ENCODE results near the gene CORO7.
"Not testable (repeated sequence)": the region's sequence is repeated elsewhere in the genome, so short reads cannot be mapped to it uniquely, and the experiment has no call there.

The CORO7 gene

GRCh38 chr16:4339455-4339854 lies 76.9 kb downstream of the CORO7 start:
- H3K4me3 ChIP-seq (ENCODE audit: low read length in 2 of 2): no peak overlapping the region
- H3K36me3 ChIP-seq (ENCODE audit: control insufficient read depth in 2 of 2, insufficient read depth in 2 of 2, low read length in 2 of 2): peaks cover 18 to 21% of the 10 kb centered on the region in 2 donors
- H3K9me3 ChIP-seq (ENCODE audit: control insufficient read depth in 2 of 2, low read length in 2 of 2): no peaks in the 10 kb centered on the region
- no peak overlapping the region for H3K27ac ChIP-seq (ENCODE audit: low read length)
- no peaks in the 10 kb centered on the region for H3K27me3 ChIP-seq (ENCODE audit: control insufficient read depth in 1 of 2, insufficient read depth in 2 of 2, low read length in 2 of 2)
- H3K9ac ChIP-seq (ENCODE audit: low read length in 2 of 2): no peak overlapping the region
- H3K4me1 ChIP-seq (ENCODE audit: control insufficient read depth, insufficient read depth, low read length): peaks cover 14% of the 10 kb centered on the region

- Histone ChIP-seq H3K9ac (ENCODE audit: low read length in 2 of 2) (no peak overlapping the region), H3K36me3 (ENCODE audit: control insufficient read depth in 2 of 2, insufficient read depth in 2 of 2, low read length in 2 of 2) (peaks cover 18 to 21% of the 10 kb centered on the region in 2 donors), H3K4me1 (ENCODE audit: control insufficient read depth, insufficient read depth, low read length) (peaks cover 13% of the 10 kb centered on the region), H3K27me3 (ENCODE audit: control insufficient read depth in 1 of 2, insufficient read depth in 2 of 2, low read length in 2 of 2) (no peaks in the 10 kb centered on the region), H3K27ac (ENCODE audit: low read length) (no peak overlapping the region), H3K9me3 (ENCODE audit: control insufficient read depth in 2 of 2, low read length in 2 of 2) (no peaks in the 10 kb centered on the region), H3K4me3 (ENCODE audit: low read length in 2 of 2) (no peak overlapping the region)
These were observed 77.6 kb downstream of the CORO7 start for GRCh38 chr16:4338712-4339299.

GRCh38 chr16:4338125-4338582 lies 78.2 kb downstream of the CORO7 start:
- Histone ChIP-seq H3K9ac (ENCODE audit: low read length in 2 of 2) (no peak overlapping the region), H3K4me1 (ENCODE audit: control insufficient read depth, insufficient read depth, low read length) (peaks cover 9% of the 10 kb centered on the region), H3K4me3 (ENCODE audit: low read length in 2 of 2) (no peak overlapping the region), H3K36me3 (ENCODE audit: control insufficient read depth in 2 of 2, insufficient read depth in 2 of 2, low read length in 2 of 2) (peaks cover 18 to 21% of the 10 kb centered on the region in 2 donors), H3K27ac (ENCODE audit: low read length) (no peak overlapping the region), H3K27me3 (ENCODE audit: control insufficient read depth in 1 of 2, insufficient read depth in 2 of 2, low read length in 2 of 2) (no peaks in the 10 kb centered on the region), H3K9me3 (ENCODE audit: control insufficient read depth in 2 of 2, low read length in 2 of 2) (no peaks in the 10 kb centered on the region)

GRCh38 chr16:4337540-4338088 lies 78.8 kb downstream of the CORO7 start:
- Histone ChIP-seq H3K36me3 (ENCODE audit: control insufficient read depth in 2 of 2, insufficient read depth in 2 of 2, low read length in 2 of 2) (peaks cover 20 to 21% of the 10 kb centered on the region in 2 donors), H3K9ac (ENCODE audit: low read length in 2 of 2) (no peak overlapping the region), H3K27ac (ENCODE audit: low read length) (no peak overlapping the region), H3K9me3 (ENCODE audit: control insufficient read depth in 2 of 2, low read length in 2 of 2) (no peaks in the 10 kb centered on the region), H3K27me3 (ENCODE audit: control insufficient read depth in 1 of 2, insufficient read depth in 2 of 2, low read length in 2 of 2) (no peaks in the 10 kb centered on the region), H3K4me3 (ENCODE audit: low read length in 2 of 2) (no peak overlapping the region), H3K4me1 (ENCODE audit: control insufficient read depth, insufficient read depth, low read length) (peaks cover 5% of the 10 kb centered on the region)

GRCh38 chr16:4336701-4337539 lies 79.5 kb downstream of the CORO7 start:
- Histone ChIP-seq H3K27me3 (ENCODE audit: control insufficient read depth in 1 of 2, insufficient read depth in 2 of 2, low read length in 2 of 2) (no peaks in the 10 kb centered on the region), H3K36me3 (ENCODE audit: control insufficient read depth in 2 of 2, insufficient read depth in 2 of 2, low read length in 2 of 2) (peaks cover 21 to 22% of the 10 kb centered on the region in 2 donors), H3K4me1 (ENCODE audit: control insufficient read depth, insufficient read depth, low read length) (peaks cover 5% of the 10 kb centered on the region), H3K4me3 (ENCODE audit: low read length in 2 of 2) (no peak overlapping the region), H3K27ac (ENCODE audit: low read length) (no peak overlapping the region), H3K9ac (ENCODE audit: low read length in 2 of 2) (no peak overlapping the region), H3K9me3 (ENCODE audit: control insufficient read depth in 2 of 2, low read length in 2 of 2) (no peaks in the 10 kb centered on the region)

- H3K4me3 ChIP-seq (ENCODE audit: low read length in 2 of 2): no peak overlapping the region
- peaks cover 12% of the 10 kb centered on the region for H3K4me1 ChIP-seq (ENCODE audit: control insufficient read depth, insufficient read depth, low read length)
- peaks cover 12 to 22% of the 10 kb centered on the region in 2 donors for H3K36me3 ChIP-seq (ENCODE audit: control insufficient read depth in 2 of 2, insufficient read depth in 2 of 2, low read length in 2 of 2)
- H3K27me3 ChIP-seq (ENCODE audit: control insufficient read depth in 1 of 2, insufficient read depth in 2 of 2, low read length in 2 of 2): no peaks in the 10 kb centered on the region
- no peaks in the 10 kb centered on the region for H3K9me3 ChIP-seq (ENCODE audit: control insufficient read depth in 2 of 2, low read length in 2 of 2)
- no peak overlapping the region for H3K9ac ChIP-seq (ENCODE audit: low read length in 2 of 2)
- H3K27ac ChIP-seq (ENCODE audit: low read length): no peak overlapping the region
These were observed 81.5 kb downstream of the CORO7 start for GRCh38 chr16:4334724-4335495.

- H3K27ac ChIP-seq (ENCODE audit: low read length); H3K9me3 ChIP-seq (ENCODE audit: control insufficient read depth in 2 of 2, low read length in 2 of 2); H3K27me3 ChIP-seq (ENCODE audit: control insufficient read depth in 1 of 2, insufficient read depth in 2 of 2, low read length in 2 of 2); H3K4me3 ChIP-seq (ENCODE audit: low read length in 2 of 2); H3K9ac ChIP-seq (ENCODE audit: low read length in 2 of 2): not testable (repeated sequence)
- peaks cover 18% of the 10 kb centered on the region for H3K4me1 ChIP-seq (ENCODE audit: control insufficient read depth, insufficient read depth, low read length)
- peaks cover 12 to 22% of the 10 kb centered on the region in 2 donors for H3K36me3 ChIP-seq (ENCODE audit: control insufficient read depth in 2 of 2, insufficient read depth in 2 of 2, low read length in 2 of 2)
These were observed 82.7 kb downstream of the CORO7 start for GRCh38 chr16:4333714-4334113.

- Histone ChIP-seq H3K27me3 (ENCODE audit: control insufficient read depth in 1 of 2, insufficient read depth in 2 of 2, low read length in 2 of 2) (no peaks in the 10 kb centered on the region), H3K9me3 (ENCODE audit: control insufficient read depth in 2 of 2, low read length in 2 of 2) (no peaks in the 10 kb centered on the region)
These were observed 83.1 kb downstream of the CORO7 start for GRCh38 chr16:4333308-4333638.

GRCh38 chr16:4332623-4333307 lies 83.6 kb downstream of the CORO7 start:
- H3K4me1 ChIP-seq (ENCODE audit: control insufficient read depth, insufficient read depth, low read length): peaks cover 28% of the 10 kb centered on the region
- H3K36me3 ChIP-seq (ENCODE audit: control insufficient read depth in 2 of 2, insufficient read depth in 2 of 2, low read length in 2 of 2): peaks cover 12 to 22% of the 10 kb centered on the region in 2 donors
- no peaks in the 10 kb centered on the region for H3K27me3 ChIP-seq (ENCODE audit: control insufficient read depth in 1 of 2, insufficient read depth in 2 of 2, low read length in 2 of 2)
- no peak overlapping the region for H3K4me3 ChIP-seq (ENCODE audit: low read length in 2 of 2)
- H3K9me3 ChIP-seq (ENCODE audit: control insufficient read depth in 2 of 2, low read length in 2 of 2): no peaks in the 10 kb centered on the region
- no peak overlapping the region for H3K9ac ChIP-seq (ENCODE audit: low read length in 2 of 2)
- H3K27ac ChIP-seq (ENCODE audit: low read length): no peak overlapping the region

More at GRCh38 chr16:4333308-4333638, 83.1 kb downstream of the CORO7 start:
- Histone ChIP-seq H3K4me3 (ENCODE audit: low read length in 2 of 2) (no peak overlapping the region), H3K9ac (ENCODE audit: low read length in 2 of 2) (no peak overlapping the region), H3K36me3 (ENCODE audit: control insufficient read depth in 2 of 2, insufficient read depth in 2 of 2, low read length in 2 of 2) (peaks cover 12 to 22% of the 10 kb centered on the region in 2 donors), H3K4me1 (ENCODE audit: control insufficient read depth, insufficient read depth, low read length) (peaks cover 23% of the 10 kb centered on the region), H3K27ac (ENCODE audit: low read length) (no peak overlapping the region)

- no peak overlapping the region for H3K4me3 ChIP-seq (ENCODE audit: low read length in 2 of 2)
These were observed 84.3 kb downstream of the CORO7 start for GRCh38 chr16:4332083-4332482.

More at GRCh38 chr16:4332083-4332482, 84.3 kb downstream of the CORO7 start:
- Histone ChIP-seq H3K9ac (ENCODE audit: low read length in 2 of 2) (no peak overlapping the region), H3K9me3 (ENCODE audit: control insufficient read depth in 2 of 2, low read length in 2 of 2) (no peaks in the 10 kb centered on the region), H3K27me3 (ENCODE audit: control insufficient read depth in 1 of 2, insufficient read depth in 2 of 2, low read length in 2 of 2) (no peaks in the 10 kb centered on the region), H3K4me1 (ENCODE audit: control insufficient read depth, insufficient read depth, low read length) (peaks cover 33% of the 10 kb centered on the region), H3K27ac (ENCODE audit: low read length) (no peak overlapping the region), H3K36me3 (ENCODE audit: control insufficient read depth in 2 of 2, insufficient read depth in 2 of 2, low read length in 2 of 2) (peaks cover 12 to 22% of the 10 kb centered on the region in 2 donors)

Measured in stomach smooth muscle (tissue), 2 donors.